ENCODE data around the gene SLC5A10.

The SLC5A10 gene

DNA sequence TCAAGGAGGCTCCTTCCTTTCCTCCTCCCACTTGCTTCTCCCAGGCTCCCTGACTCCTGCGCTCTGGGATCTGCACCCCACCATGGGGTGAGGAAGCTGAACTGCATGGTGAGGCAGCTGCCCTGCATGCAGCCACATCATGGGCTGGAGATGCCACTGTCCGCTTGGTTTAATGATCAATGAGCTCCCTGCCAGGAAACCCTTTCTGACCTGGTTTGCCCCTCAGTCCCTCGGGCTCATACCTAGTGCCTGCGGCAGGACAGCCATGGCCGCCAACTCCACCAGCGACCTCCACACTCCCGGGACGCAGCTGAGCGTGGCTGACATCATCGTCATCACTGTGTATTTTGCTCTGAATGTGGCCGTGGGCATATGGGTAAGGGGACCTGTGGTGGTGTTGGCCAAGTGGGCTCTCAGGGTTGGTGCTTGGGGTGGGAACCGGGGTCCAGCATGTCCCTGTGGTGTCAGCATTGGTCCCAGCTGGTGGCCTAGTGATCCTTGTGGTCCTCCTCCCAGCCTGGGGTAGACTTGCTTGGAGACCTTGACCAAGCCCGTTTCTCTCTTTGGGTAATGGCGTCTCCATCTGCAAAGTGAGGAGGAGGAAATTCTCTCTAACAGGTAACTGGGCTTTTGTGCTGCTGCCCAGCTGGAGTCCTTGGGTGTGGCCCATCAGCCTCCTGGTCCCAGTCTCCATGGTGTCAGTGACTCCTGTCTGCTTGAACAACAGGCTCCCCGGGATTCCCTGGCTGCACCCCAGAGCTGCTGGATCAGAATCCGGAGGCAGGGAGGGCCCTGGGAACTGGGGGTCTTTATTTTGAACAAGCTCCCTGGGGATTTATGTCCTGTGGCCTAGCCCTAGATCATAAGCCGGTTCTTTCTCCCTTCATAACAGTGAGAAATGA is at the start of gene SLC5A10:
TSS of gene SLC5A10 (plus strand) at position 225 of the 902 bp plus-strand sequence. CDS start at position 266, 41 bp downstream.
- TF ChIP-seq CTCF (conservative IDR thresholded peaks at IDR 0.05; ENCODE audit: low read depth, low read length): peak; percentile 38
- DNase-seq (ENCODE audit: low read depth): no peak
- H3K4me3 ChIP-seq (ENCODE audit: low read length): no peak within 1 kb of the TSS

- H3K4me3 ChIP-seq (ENCODE audit: low read length): no peak overlapping the region
- TF ChIP-seq CTCF (conservative IDR thresholded peaks at IDR 0.05; ENCODE audit: low read depth, low read length): no peak
- no peak for DNase-seq (ENCODE audit: low read depth)
Measured at GRCh38 chr17:18904482-18904881, 47.5 kb upstream of the SLC5A10 start.

- H3K4me3 ChIP-seq (ENCODE audit: low read length): no peak overlapping the region
- no peak for TF ChIP-seq CTCF (conservative IDR thresholded peaks at IDR 0.05; ENCODE audit: low read depth, low read length)
- no peak for DNase-seq (ENCODE audit: low read depth)
Measured at GRCh38 chr17:18905226-18905625, 46.7 kb upstream of the SLC5A10 start.

DNA sequence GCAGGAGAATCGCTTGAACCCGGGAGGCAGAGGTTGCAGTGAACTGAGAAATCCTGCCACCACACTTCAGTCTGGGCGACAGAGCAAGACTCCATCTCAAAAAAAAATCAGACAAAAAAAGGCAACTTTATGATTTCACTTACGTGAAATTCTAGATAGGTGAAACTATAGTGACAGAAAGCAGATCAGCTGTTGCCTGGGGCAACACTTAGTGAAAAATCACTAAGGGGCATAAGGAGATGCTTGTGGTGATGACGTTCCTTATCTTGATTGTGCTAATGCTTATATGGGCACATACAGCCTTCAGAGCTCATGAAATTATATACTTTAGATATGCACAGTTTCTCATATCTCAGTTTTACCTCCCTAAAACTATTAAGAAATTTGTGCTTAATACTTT is 41.6 kb upstream of the SLC5A10 start:
- no peak for DNase-seq (ENCODE audit: low read depth)
- TF ChIP-seq CTCF (conservative IDR thresholded peaks at IDR 0.05; ENCODE audit: low read depth, low read length): no peak
- H3K4me3 ChIP-seq (ENCODE audit: low read length): no peak overlapping the region

DNA sequence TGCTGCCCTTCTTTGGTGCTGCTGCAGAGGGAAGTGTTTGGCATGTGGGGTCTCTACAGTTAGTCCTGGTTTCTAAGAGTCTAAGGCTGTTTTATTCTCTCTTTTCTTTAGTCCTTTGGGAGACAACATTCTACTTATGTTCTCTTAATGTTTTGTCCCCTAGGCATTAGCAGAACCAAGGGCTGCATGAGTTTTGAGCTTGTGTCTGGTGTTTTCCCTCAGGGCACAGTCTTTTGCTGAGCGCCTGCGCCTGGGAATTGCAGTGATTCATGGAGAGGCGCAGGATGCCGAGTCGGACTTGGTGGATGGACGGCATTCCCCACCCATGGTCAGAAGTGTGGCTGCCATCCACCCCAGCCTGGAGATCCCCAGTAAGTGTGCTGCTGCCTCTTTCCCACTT is 41.1 kb upstream of the SLC5A10 start:
- DNase-seq (ENCODE audit: low read depth): no peak
- H3K4me3 ChIP-seq (ENCODE audit: low read length): no peak overlapping the region
- TF ChIP-seq CTCF (conservative IDR thresholded peaks at IDR 0.05; ENCODE audit: low read depth, low read length): no peak

DNA sequence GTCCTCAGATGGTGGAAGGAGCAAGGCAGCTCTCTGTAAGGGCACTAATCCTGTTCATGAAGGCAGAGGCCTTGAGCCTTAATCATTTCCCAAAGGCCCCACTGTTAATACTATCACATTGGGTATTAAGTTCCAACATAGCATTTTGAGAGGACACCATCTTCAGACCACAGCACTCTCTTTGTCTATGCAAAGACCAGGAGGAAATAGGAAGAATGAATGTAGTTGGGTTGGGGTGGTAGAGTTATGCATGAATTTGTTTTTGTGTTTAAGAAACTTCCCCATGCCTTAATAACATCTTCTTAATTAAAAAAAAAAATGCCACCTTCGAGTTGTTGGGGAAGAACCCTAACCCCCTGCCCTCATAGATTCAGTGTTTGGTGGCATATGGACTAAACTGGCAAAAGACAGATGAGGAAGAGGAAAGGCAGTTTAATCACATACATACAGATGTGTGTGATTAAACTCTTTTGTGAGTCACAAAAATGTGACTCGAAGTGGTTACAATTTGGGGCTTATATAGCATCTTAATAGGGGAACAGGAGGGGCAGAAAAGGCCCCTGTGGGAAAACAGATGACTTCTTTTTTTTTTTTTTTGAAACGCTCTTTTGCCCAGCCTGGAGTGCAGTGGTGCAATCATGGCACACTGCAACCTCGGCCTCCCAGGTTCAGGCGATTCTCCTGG is 35.0 kb upstream of the SLC5A10 start:
- TF ChIP-seq CTCF (conservative IDR thresholded peaks at IDR 0.05; ENCODE audit: low read depth, low read length): no peak
- no peak overlapping the region for H3K4me3 ChIP-seq (ENCODE audit: low read length)
- DNase-seq (ENCODE audit: low read depth): no peak

All from retinal pigment epithelial cell (primary cell).